GM23338 (cell line): ENCODE measurements around the gene TAOK3. TPM values are rescaled to one million over a fixed set of nuclear protein-coding genes. Genes with fewer than 3 reads are reported as not detected.
A peak's percentile ranks its signal among the peaks of the same experiment; 100 is the strongest.

ENCODE experiments used
- ATAC-seq: fragments of 200-7000 bp; cut with Tn5 transposase; 3 replicates; pipeline ENCODE4 v1.9.1; 2020
- DNase-seq: peaks from one replicate; pipeline ENCODE4 v3.0.0-alpha.2; 2015; ENCODE audit warnings: low spot score
- H2AFZ ChIP-seq: fragments of 200-600 bp; sonication (generic); 2 replicates; pipeline ENCODE4 v1.8.0; 2016; ENCODE audit warnings: antibody characterized with exemption, mild to moderate bottlenecking, moderate library complexity
- H3F3A ChIP-seq: fragments of 200-600 bp; sonication (generic); replicated peaks from 2 replicates; pipeline ENCODE4 v1.8.0; 2017; ENCODE audit warnings: antibody characterized with exemption, mixed run types, low read depth
- H3K27ac ChIP-seq: fragments of 200-600 bp; sonication (generic); 2 replicates; pipeline ENCODE4 v1.6.1; 2016; ENCODE audit warnings: low read depth
- H3K27me3 ChIP-seq: fragments of 200-600 bp; sonication (generic); 2 replicates; pipeline ENCODE4 v1.8.0; 2016; ENCODE audit warnings: mild to moderate bottlenecking, mixed run types, moderate library complexity; ENCODE audit not compliant: insufficient read depth
- H3K36me3 ChIP-seq: fragments of 200-600 bp; sonication (generic); 2 replicates; pipeline ENCODE4 v1.8.0; 2016; ENCODE audit warnings: mild to moderate bottlenecking; ENCODE audit not compliant: insufficient read depth
- H3K4me1 ChIP-seq: fragments of 200-600 bp; sonication (generic); 2 replicates; pipeline ENCODE4 v1.8.0; 2016; ENCODE audit warnings: mild to moderate bottlenecking, moderate library complexity; ENCODE audit not compliant: insufficient read depth
- H3K4me2 ChIP-seq: fragments of 200-600 bp; sonication (generic); 2 replicates; pipeline ENCODE4 v1.7.1; 2017; ENCODE audit warnings: mixed run types
- H3K4me3 ChIP-seq: fragments of 200-600 bp; sonication (generic); 2 replicates; pipeline ENCODE4 v1.6.1; 2016; ENCODE audit warnings: mixed run types
- H3K79me2 ChIP-seq: fragments of 200-600 bp; sonication (generic); replicated peaks from 2 replicates; pipeline ENCODE4 v1.8.0; 2017; ENCODE audit warnings: mild to moderate bottlenecking; ENCODE audit not compliant: insufficient read depth
- H3K9me2 ChIP-seq: fragments of 200-600 bp; sonication (generic); 2 replicates; pipeline ENCODE4 v1.8.0; 2017; ENCODE audit not compliant: insufficient read depth
- H4K20me1 ChIP-seq: fragments of 200-600 bp; sonication (generic); replicated peaks from 2 replicates; pipeline ENCODE4 v1.8.0; 2017; ENCODE audit warnings: mild to moderate bottlenecking; ENCODE audit not compliant: insufficient read depth
- H3K27ac Mint-ChIP-seq: 2 replicates; pipeline ENCODE4 v1.8.0; 2020; ENCODE audit warnings: inconsistent platforms, mild to moderate bottlenecking, moderate library complexity, mixed read lengths
- H3K27me3 Mint-ChIP-seq: 3 replicates; pipeline ENCODE4 v1.8.0; 2022; ENCODE audit warnings: low read depth, mild to moderate bottlenecking, moderate library complexity, mixed read lengths, inconsistent platforms; ENCODE audit not compliant: insufficient read depth, poor library complexity
- H3K36me3 Mint-ChIP-seq: 3 replicates; pipeline ENCODE4 v1.8.0; 2021; ENCODE audit warnings: low read depth, mild to moderate bottlenecking, inconsistent platforms, moderate library complexity, mixed read lengths
- H3K4me1 Mint-ChIP-seq: 3 replicates; pipeline ENCODE4 v1.8.0; 2020; ENCODE audit warnings: mild to moderate bottlenecking, inconsistent platforms, mixed read lengths
- H3K4me3 Mint-ChIP-seq: 3 replicates; pipeline ENCODE4 v1.8.0; 2021; ENCODE audit warnings: moderate library complexity, mild to moderate bottlenecking, inconsistent platforms, mixed read lengths
- H3K9me3 Mint-ChIP-seq: 3 replicates; pipeline ENCODE4 v1.8.0; 2020; ENCODE audit warnings: moderate library complexity, mild to moderate bottlenecking, inconsistent platforms, mixed read lengths
- EZH2phosphoT487 ChIP-seq: fragments of 200-600 bp; sonication (generic); IDR thresholded peaks from one replicate; pipeline ENCODE4 v1.8.1; 2018; ENCODE audit warnings: antibody characterized with exemption; ENCODE audit not compliant: unreplicated experiment
- JUNB ChIP-seq: IDR thresholded peaks from one replicate; pipeline ENCODE4 v1.6.1; 2016; ENCODE audit warnings: antibody characterized with exemption; ENCODE audit not compliant: unreplicated experiment
- NANOG ChIP-seq: IDR thresholded peaks from 2 replicates; pipeline ENCODE4 v1.6.1; 2016; ENCODE audit warnings: antibody characterized with exemption, borderline replicate concordance
- POLR2AphosphoS5 ChIP-seq: IDR thresholded peaks from 2 replicates; pipeline ENCODE4 v1.6.1; 2016; ENCODE audit warnings: antibody characterized with exemption, low read depth
- STAT1 ChIP-seq: IDR thresholded peaks from one replicate; pipeline ENCODE4 v1.6.1; 2016; ENCODE audit warnings: antibody characterized with exemption; ENCODE audit not compliant: unreplicated experiment
- ZNF114 ChIP-seq: fragments of 250-450 bp; sonication (Bioruptor Pico); IDR thresholded peaks from 2 replicates; pipeline ENCODE4 v1.5.0; 2020; ENCODE audit warnings: mild to moderate bottlenecking, moderate library complexity
- polyA plus RNA-seq: library from polyadenylated mRNA; unstranded; fragments of >200 nt; fragmentation: Nextera tagmentation; extraction: Ambion mirVana; gene quantifications from 2 replicates; pipeline ENCODE4 v1.2.1, GENCODE V29; 2016
- total RNA-seq: library from RNA; depleted of rRNA; stranded (reverse); fragments of >200 nt; shearing (Covaris generic); gene quantifications from 2 replicates; pipeline ENCODE4 v1.2.3, GENCODE V29; 2014
- TF ChIP-seq, protein P1 (sequence below), 2 experiments: fragments of 200-600 bp in 1 of 2; sonication (generic) in 1 of 2; conservative IDR thresholded peaks; 2 replicates each; pipeline versions ENCODE4 v1.5.1 to v1.6.1; 2016 to 2017; ENCODE audit warnings: antibody characterized with exemption in 2 of 2, low read depth in 2 of 2, mild to moderate bottlenecking in 2 of 2, moderate library complexity in 1 of 2
- TF ChIP-seq, protein P2 (sequence below): fragments of 250-450 bp; sonication (Bioruptor Pico); IDR thresholded peaks from 2 replicates; pipeline ENCODE4 v1.5.0; 2020; ENCODE audit warnings: mild to moderate bottlenecking, moderate library complexity

Gene TAOK3
- total and polyA plus RNA-seq, 2 experiments from 2014 or later, result 7.6 to 20.4 TPM

DNA sequence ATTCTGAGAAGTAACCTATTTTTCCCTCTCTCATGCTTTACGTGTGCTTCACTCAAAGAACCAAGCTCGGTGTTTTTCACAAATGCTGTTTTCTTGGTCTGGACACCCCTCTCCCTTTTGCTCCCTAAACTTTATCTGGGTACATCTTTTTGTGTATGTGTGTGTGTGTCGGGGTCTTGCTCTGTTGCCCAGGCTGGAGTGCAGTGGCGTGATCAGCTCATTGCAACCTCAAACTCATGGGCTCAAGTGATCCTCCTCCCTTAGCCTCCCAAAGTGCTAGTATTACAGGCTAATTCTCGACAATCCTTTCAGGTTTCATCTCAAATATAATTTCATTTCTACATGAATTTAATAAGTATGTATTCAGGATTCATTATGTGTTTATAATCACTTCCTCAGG lies 153.6 kb downstream of the TAOK3 start:
- no peaks in the 10 kb centered on the region for H3K9me2 ChIP-seq
- H3K4me2 ChIP-seq, result no peak overlapping the region
- H3K27me3 ChIP-seq, result no peaks in the 10 kb centered on the region
- ATAC-seq, result no peak
- Mint-ChIP-seq H3K4me1 (peaks cover 4% of the 10 kb centered on the region; the same call in 2 of the 3 replicates), H3K36me3 (0 out of 3 replicates have a peak, but pooled peaks cover 2% of the 10 kb centered on the region), H3K9me3 (no peaks in the 10 kb centered on the region; the same call in 2 of the 3 replicates), H3K27ac (0 out of 2 replicates have a peak overlapping the region, but pooled peaks have one; percentile 20), H3K27me3 (no peaks in the 10 kb centered on the region), H3K4me3 (no peak overlapping the region)
- no peaks in the 10 kb centered on the region for H4K20me1 ChIP-seq
- no peaks in the 10 kb centered on the region for H3K79me2 ChIP-seq
- TF ChIP-seq POLR2AphosphoS5 (no peak), EZH2phosphoT487 (no peak), NANOG (no peak), STAT1 (no peak), JUNB (no peak), ZNF114 (CRISPR knock-in tag) (no peak)
- TF ChIP-seq, protein P1, sequence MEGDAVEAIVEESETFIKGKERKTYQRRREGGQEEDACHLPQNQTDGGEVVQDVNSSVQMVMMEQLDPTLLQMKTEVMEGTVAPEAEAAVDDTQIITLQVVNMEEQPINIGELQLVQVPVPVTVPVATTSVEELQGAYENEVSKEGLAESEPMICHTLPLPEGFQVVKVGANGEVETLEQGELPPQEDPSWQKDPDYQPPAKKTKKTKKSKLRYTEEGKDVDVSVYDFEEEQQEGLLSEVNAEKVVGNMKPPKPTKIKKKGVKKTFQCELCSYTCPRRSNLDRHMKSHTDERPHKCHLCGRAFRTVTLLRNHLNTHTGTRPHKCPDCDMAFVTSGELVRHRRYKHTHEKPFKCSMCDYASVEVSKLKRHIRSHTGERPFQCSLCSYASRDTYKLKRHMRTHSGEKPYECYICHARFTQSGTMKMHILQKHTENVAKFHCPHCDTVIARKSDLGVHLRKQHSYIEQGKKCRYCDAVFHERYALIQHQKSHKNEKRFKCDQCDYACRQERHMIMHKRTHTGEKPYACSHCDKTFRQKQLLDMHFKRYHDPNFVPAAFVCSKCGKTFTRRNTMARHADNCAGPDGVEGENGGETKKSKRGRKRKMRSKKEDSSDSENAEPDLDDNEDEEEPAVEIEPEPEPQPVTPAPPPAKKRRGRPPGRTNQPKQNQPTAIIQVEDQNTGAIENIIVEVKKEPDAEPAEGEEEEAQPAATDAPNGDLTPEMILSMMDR (conservative IDR thresholded peaks at IDR 0.05; ENCODE audit: low read depth in 2 of 2), result no peak
- TF ChIP-seq, protein P2, sequence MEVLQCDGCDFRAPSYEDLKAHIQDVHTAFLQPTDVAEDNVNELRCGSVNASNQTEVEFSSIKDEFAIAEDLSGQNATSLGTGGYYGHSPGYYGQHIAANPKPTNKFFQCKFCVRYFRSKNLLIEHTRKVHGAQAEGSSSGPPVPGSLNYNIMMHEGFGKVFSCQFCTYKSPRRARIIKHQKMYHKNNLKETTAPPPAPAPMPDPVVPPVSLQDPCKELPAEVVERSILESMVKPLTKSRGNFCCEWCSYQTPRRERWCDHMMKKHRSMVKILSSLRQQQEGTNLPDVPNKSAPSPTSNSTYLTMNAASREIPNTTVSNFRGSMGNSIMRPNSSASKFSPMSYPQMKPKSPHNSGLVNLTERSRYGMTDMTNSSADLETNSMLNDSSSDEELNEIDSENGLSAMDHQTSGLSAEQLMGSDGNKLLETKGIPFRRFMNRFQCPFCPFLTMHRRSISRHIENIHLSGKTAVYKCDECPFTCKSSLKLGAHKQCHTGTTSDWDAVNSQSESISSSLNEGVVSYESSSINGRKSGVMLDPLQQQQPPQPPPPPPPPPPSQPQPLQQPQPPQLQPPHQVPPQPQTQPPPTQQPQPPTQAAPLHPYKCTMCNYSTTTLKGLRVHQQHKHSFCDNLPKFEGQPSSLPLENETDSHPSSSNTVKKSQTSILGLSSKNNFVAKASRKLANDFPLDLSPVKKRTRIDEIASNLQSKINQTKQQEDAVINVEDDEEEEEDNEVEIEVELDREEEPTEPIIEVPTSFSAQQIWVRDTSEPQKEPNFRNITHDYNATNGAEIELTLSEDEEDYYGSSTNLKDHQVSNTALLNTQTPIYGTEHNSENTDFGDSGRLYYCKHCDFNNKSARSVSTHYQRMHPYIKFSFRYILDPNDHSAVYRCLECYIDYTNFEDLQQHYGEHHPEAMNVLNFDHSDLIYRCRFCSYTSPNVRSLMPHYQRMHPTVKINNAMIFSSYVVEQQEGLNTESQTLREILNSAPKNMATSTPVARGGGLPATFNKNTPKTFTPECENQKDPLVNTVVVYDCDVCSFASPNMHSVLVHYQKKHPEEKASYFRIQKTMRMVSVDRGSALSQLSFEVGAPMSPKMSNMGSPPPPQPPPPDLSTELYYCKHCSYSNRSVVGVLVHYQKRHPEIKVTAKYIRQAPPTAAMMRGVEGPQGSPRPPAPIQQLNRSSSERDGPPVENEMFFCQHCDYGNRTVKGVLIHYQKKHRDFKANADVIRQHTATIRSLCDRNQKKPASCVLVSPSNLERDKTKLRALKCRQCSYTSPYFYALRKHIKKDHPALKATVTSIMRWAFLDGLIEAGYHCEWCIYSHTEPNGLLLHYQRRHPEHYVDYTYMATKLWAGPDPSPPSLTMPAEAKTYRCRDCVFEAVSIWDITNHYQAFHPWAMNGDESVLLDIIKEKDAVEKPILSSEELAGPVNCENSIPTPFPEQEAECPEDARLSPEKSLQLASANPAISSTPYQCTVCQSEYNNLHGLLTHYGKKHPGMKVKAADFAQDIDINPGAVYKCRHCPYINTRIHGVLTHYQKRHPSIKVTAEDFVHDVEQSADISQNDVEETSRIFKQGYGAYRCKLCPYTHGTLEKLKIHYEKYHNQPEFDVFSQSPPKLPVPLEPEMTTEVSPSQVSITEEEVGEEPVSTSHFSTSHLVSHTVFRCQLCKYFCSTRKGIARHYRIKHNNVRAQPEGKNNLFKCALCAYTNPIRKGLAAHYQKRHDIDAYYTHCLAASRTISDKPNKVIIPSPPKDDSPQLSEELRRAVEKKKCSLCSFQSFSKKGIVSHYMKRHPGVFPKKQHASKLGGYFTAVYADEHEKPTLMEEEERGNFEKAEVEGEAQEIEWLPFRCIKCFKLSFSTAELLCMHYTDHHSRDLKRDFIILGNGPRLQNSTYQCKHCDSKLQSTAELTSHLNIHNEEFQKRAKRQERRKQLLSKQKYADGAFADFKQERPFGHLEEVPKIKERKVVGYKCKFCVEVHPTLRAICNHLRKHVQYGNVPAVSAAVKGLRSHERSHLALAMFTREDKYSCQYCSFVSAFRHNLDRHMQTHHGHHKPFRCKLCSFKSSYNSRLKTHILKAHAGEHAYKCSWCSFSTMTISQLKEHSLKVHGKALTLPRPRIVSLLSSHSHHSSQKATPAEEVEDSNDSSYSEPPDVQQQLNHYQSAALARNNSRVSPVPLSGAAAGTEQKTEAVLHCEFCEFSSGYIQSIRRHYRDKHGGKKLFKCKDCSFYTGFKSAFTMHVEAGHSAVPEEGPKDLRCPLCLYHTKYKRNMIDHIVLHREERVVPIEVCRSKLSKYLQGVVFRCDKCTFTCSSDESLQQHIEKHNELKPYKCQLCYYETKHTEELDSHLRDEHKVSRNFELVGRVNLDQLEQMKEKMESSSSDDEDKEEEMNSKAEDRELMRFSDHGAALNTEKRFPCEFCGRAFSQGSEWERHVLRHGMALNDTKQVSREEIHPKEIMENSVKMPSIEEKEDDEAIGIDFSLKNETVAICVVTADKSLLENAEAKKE (CRISPR knock-in tag), result no peak
- H3F3A ChIP-seq, result no peaks in the 10 kb centered on the region
- H2AFZ ChIP-seq, result no peak overlapping the region
- DNase-seq, result no peak
- H3K27ac ChIP-seq, result no peak overlapping the region
- peaks cover 7% of the 10 kb centered on the region; the same call in 1 of the 2 replicates for H3K4me1 ChIP-seq
- no peak overlapping the region for H3K4me3 ChIP-seq
- H3K36me3 ChIP-seq, result no peaks in the 10 kb centered on the region
